Measurements from ENCODE around the gene CIRBP.

GRCh38 chr19:1283917-1284292 is 14.8 kb downstream of the CIRBP start:
- no peak for TF ChIP-seq POLR2AphosphoS5 (IDR thresholded peaks at IDR 0.05; ENCODE audit: low read depth, low read length)
- no peak for TF ChIP-seq REST (IDR thresholded peaks at IDR 0.05; ENCODE audit: insufficient read depth in 1 of 2, low read depth in 2 of 2, low read length in 2 of 2)

Measured in PFSK-1 (cell line).